NCI-H2107 (cell line): ENCODE measurements around the gene UBAC2.
"Not testable (repeated sequence)": the region's sequence is repeated elsewhere in the genome, so short reads cannot be mapped to it uniquely, and the experiment has no call there.

Experiments
- DNase-seq: peaks from one replicate; lab custom pipeline; 2025; lab: John Stamatoyannopoulos, UW

UBAC2 gene

DNA sequence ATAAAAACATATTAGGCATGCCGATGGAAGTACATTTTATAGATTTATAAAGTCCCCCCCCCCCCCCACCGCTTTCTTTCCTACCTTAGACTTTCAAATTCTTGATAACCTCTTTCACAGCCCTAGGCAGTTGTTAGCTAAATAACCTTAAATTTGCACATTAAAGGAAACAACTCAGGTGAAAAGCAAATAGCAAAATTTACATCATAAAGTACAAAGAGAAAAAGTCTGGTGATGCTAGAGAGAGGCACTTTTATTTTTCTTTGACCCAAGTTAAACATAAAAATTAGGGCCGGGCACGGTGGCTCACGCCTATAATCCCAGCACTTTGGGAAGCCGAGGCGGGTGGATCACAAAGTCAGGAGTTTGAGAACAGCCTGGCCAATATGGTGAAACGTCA lies 15.0 kb upstream of the UBAC2 start:
- no peak for DNase-seq

DNA sequence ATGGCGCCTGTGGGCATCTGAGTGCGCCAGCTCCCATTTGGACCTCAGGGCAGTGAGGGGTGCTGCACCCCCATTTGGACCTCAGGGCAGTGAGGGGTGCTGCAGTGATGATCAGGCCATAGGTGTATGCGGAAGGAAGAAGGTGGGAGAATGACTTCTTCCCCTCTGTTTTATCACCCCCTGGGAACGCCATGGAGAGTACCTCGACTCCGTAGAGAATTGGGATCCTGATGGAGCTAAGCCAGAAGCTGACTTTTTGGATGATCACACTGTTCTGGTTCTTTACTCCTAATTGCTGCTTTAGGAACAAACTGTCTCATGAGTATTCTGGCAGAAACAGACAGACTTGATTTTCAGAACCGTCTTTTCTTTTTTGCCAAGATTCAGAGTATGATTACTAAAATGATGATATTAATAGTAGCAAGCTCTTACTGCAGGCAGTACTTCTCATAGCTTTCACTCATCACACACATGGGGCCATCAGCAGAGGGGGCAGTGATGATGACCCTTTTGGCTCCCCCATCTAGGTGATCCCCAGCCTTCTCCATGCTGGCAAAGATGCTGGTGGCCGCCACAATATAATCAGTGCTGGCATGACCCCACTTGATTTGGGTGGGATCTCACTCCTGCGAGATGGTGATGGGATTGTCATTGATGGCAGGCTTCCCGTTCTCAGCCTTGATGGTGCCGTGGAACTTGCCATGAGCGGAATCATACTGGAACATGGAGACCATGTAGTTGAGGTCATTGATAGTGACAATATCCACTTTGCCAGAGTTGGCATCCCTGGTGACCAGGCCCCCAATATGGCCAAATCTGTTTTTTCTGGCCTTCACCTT lies 10.3 kb upstream of the UBAC2 start:
- no peak for DNase-seq

- no peak for DNase-seq
These were observed 9.2 kb upstream of the UBAC2 start for GRCh38 chr13:99191336-99191899.

- DNase-seq = no peak
These were observed 8.7 kb upstream of the UBAC2 start for GRCh38 chr13:99191900-99192399.

GRCh38 chr13:99192480-99192879 lies 8.2 kb upstream of the UBAC2 start:
- DNase-seq = no peak

DNA sequence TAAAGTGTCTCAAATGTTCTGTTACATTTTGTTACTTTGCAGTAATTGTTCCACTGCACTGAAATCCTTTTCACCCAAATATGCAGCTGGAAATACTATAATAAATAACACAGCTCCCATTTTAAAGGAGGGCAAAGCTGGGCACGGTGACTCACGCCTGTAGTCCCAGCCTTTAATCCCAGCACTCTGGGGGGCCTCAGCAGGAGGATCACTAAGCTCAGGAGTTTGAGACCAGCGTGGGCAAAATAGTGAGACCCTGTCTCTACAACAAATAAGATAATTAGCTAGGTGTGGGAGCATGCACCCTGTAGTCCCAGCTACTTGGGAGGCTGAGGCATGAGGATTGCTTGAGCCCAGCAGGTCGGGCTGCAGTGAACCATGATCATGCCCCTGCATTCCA lies 7.5 kb upstream of the UBAC2 start:
- no peak for DNase-seq

DNA sequence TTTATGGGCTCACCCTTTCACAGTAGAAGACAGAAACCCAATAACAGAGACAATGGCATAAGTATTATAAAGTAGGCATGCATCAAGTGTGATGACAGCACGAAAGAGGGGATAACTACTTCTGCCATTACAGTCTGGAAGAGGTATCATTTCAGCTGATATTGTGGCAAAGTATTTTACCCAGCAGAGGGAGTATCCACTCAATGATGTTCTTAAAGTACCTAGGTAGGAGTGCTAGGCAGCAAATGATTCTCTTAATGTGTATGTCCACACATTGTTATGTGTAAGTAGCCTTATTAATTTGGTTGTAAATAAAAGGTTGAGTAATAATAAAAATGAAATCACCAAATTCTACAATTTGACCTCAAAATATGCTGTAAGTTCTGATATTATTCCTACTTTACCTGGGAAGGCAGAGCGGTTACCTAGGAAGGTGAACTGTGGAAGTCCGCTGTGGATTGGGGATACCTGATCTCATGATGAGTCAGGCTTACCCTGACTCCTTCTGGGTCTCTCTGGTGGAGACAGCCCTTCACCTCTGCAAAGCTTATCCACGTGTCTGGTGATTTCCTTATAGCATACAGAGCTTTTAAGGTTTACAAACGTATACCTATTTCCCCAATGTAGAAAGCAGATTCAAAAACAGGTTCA lies 4.1 kb upstream of the UBAC2 start:
- DNase-seq = no peak

GRCh38 chr13:99197117-99197651 lies 3.5 kb upstream of the UBAC2 start:
- peak; percentile 18 for DNase-seq

DNA sequence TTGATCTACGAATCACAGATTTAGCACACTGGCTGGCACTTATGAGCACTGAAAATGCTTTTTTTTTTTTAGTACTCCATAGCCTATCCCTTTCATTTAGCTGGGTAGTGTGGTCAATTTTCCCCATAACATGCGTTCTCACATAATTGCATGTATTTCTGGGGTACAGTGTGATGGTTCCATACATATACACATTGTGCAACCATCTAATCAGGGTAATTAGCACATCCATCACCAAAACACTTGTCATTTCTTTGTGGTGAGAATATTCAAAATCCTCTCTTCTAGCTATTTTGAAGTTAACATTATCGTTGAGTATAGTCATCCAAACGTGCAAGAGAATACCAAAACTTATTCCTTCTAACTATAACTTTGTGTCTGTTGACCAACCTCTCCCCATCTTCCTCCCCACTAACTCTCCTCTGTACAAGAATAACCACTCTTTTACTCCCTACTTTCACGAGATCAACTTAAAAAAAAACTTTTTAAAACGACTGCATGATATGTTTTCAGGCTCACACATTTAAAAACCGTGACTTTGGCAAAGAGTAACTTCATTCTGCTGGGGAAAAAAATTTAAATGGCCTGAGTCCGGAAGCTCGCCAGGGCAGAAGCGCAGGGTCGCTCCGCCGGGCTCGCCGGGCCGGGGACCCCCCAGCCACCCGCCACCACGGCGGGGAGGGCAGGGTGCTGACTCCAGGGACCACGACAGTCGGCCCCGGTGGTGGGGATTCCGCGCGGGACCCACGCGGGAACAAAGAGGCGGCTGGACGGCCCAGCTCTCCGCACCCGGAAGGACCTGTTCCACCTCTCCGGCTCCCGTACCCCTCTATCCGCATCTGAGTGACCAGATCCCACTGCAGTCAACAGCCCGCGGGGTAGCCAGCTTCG lies 868 bp upstream of the UBAC2 start:
- DNase-seq = no peak

GRCh38 chr13:99203601-99204579 lies 3.2 kb downstream of the UBAC2 start:
- DNase-seq = no peak

DNA sequence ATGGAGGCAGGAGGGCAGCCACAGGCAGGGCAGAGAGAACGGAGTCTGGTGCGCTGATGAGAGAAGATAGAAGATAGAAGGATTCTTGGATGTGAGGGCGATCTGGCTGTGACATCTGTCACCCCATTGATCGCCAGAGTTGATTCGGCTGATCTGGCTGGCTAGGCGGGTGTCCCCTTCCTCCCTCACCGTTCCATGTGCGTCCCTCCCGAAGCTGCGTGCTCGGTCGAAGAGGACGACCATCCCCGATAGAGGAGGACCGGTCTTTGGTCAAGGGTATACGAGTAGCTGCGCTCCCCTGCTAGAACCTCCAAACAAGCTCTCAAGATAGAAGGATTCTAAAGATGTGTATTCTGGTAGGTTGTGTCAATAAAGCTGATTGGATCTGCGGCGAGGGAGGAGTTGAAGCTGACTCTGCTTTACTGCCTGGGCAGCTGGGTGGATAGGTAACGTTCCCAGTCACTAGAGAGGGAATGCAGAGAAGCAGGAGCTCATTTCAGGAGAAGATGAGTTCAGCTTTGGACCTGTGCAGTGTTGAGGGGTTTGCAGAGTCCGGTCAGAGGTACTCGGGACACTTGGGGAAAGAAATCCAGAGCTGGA lies 5.1 kb downstream of the UBAC2 start:
- DNase-seq = no peak

DNA sequence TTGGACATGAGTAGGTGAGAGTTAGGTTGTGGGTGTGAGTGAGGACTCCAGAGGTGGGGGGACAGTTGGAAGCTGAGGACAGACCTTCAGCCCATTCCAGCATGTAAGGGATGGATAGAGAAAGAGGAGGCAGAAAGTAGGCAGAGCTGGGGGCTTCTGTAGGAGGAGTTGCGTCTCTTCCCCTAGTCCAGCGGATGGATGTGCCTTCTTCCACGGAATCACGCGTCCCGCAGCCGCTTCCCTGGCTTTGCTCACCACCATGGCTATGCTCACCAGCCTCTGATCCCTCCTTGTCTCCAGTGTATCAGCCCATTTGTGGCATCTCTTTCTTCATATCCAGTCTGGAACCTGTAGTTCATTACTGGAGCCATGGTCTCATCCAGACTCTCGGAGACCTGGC lies 5.6 kb downstream of the UBAC2 start:
- DNase-seq = no peak

GRCh38 chr13:99206873-99207272 lies 6.2 kb downstream of the UBAC2 start:
- DNase-seq = no peak

DNA sequence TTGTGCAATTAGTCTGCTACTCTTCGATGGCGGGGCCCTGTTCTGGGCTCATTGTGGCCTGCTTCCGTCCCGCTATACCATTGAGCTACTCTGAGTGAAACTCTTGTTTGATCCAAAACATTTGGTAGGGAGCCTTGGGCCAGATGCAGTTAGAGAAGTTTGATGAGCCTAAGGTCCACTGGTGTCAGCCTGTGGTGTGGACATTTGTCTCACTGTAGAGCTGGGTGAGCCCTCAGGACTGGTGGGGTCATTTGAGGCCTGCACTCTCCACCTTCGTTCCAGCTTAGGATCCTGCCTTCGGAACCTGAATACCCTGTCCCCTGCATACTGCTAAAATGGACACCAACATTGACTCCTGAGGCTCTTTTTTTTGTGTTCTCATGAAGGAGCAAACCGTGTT lies 6.9 kb downstream of the UBAC2 start:
- DNase-seq = no peak

- DNase-seq = no peak
These were observed 7.5 kb downstream of the UBAC2 start for GRCh38 chr13:99208185-99208584.

GRCh38 chr13:99208845-99209527 lies 8.3 kb downstream of the UBAC2 start:
- DNase-seq = no peak

GRCh38 chr13:99210627-99211026 lies 10.0 kb downstream of the UBAC2 start:
- DNase-seq = not testable (repeated sequence)

DNA sequence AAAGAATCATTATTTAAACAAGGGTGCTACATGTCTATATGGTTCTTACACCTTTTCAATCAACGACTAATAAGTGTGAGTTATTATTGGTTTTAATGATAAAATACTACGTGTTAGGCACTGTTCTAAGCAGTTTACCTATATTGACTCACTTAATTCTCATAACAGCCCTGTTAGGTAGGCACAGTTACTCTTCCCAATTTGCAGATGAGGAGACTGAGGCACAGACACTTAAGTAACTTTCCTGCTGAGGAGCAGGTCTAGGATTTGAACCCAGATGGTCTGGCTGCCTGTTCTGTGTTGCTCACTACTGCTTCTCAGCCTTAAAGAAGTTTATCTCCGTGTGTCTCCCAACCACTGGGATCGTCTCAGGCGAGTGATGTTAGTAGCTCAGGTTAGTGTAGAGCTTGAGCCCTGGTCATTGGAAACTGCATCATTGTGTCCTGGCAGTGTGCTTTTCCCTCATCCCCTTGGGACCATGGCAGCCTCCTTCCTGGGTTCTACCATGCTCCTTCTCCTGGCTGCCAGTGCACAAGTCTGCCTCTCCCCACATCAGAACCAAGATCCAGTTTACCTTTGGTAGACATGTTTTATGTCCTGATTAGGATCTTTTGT lies 10.9 kb downstream of the UBAC2 start:
- DNase-seq = no peak

DNA sequence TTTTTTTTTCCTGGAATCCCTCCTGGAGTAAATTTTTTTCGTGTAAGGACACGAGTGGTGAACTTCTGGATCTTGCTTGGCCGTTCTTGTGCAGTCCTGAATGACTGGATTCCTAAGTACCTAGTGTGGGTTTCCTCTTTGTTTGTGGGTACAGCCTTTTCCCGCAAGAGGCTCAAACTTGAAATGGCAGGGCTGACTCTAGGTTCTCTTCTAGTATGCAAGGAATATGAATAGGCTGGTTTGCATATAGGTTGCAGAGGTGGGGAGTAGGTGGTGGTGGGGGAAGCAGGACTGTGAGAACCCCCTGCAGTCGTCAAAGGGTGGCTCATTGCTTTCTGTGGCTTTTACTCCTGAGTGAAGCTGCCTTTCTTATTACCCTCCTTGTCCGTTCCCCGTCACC lies 13.6 kb downstream of the UBAC2 start:
- DNase-seq = no peak
